GM18517 (cell line): ENCODE data around the gene PROB1.
"Not testable (repeated sequence)": the region's sequence is repeated elsewhere in the genome, so short reads cannot be mapped to it uniquely, and the experiment has no call there.

Experiments
- ATAC-seq: cut with Tn5 transposase; IDR thresholded peaks from one replicate; pipeline ENCODE4 v1.9.1; 2021; ENCODE audit warnings: mild to moderate bottlenecking, moderate library complexity; ENCODE audit not compliant: unreplicated experiment

Gene PROB1

DNA sequence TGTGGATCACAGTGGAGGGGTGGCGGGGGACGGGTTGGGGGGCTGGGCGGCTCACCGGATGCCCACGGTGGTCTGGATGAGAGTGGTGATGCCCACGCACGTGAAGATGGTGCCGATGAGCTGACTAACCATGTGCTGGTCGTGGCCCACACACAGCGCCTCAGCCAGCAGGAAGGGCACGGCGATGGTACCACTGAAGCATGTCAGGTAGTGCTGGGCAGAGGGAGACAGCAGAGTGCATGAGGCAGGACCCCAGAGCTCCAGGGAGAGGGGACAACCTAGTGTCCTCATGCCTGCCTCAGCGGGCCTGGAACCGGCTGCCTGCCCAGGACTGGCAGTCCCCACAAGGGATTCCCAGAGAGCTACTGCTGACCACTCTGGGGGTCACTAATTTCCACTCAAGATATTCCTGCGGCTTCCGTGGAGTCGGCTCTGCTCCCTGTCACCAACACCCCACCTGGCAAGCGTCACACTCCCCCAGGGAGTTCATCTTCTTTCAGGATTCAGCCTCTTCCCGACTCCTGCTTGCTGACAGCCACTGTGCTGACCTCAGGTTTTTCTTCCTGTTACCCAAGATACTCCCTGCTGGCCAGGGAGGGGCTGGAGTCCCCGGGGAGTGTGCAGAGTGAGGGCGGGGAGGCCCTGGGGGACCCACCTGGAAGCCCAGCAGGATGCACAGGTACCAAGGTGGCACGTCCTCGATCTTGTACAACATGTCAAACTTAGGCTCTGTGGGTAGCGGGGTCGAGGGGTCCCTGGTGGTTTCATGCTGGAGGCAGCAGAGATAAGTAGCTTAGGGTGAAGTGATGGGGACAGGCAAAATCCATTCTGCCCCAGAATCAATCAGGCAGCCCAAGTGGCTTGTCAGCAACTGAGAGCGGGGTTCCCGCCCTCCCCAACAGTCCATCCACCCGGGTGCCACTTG is 12.8 kb downstream of the PROB1 start:
- ATAC-seq = no peak

- ATAC-seq = no peak
These were observed 15.1 kb downstream of the PROB1 start for GRCh38 chr5:139379626-139380449.

- no peak for ATAC-seq
These were observed 16.0 kb downstream of the PROB1 start for GRCh38 chr5:139378941-139379361.

DNA sequence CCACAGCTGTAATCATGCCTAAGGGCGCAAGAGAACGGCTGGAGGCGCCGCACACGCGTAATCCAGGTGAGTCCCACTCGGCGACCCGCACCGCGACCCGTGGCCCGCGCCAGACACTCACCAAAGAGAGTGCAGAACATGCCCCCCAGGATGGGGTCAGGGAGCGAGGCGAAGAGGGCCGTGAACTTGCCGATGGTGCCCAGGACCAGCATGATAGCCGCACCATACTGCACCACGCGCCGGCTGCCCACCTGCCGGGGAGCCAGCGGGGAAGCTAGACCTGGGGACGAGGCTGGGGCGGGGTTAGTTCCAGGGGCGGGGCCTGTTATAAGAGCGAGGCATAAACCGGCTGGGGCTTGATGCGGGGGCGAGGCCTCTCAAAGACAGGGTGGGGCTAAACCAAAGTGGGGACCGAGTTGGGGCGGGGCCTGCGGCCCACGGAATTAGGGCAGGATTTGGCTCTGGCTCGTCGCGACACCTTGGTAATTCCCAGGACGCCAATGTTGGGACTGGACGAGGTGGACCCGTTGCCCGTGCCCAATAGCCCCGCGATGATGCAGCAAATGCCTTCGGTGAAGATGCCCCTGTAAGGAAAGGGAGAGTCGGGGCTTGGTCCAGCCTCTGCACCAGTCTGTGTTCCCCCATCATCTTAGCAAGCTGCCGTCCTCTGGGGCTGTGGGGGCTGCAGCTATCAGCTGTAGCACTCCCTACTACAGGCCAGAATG is 16.6 kb downstream of the PROB1 start:
- no peak for ATAC-seq

- ATAC-seq = no peak
These were observed 17.7 kb downstream of the PROB1 start for GRCh38 chr5:139377226-139377625.

DNA sequence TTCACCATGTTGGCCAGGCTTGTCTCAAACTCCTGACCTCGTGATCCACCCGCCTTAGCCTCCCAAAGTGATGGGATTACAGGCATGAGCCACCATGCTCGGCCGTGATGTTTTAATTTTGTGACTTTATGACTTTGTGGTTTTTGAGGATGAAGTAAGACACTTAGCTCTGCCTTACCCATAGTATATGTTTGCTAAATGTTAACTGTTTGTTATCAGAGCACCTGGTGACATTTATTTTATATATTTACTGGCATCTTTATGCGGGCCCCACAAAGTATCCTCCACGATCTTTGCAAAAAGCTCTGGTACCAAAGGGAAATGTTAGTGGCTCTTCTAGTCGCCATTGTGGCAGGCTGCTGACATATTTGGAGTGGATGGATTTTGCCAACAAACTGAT is 18.5 kb downstream of the PROB1 start:
- no peak for ATAC-seq

- no peak for ATAC-seq
These were observed 20.0 kb downstream of the PROB1 start for GRCh38 chr5:139374909-139375308.

DNA sequence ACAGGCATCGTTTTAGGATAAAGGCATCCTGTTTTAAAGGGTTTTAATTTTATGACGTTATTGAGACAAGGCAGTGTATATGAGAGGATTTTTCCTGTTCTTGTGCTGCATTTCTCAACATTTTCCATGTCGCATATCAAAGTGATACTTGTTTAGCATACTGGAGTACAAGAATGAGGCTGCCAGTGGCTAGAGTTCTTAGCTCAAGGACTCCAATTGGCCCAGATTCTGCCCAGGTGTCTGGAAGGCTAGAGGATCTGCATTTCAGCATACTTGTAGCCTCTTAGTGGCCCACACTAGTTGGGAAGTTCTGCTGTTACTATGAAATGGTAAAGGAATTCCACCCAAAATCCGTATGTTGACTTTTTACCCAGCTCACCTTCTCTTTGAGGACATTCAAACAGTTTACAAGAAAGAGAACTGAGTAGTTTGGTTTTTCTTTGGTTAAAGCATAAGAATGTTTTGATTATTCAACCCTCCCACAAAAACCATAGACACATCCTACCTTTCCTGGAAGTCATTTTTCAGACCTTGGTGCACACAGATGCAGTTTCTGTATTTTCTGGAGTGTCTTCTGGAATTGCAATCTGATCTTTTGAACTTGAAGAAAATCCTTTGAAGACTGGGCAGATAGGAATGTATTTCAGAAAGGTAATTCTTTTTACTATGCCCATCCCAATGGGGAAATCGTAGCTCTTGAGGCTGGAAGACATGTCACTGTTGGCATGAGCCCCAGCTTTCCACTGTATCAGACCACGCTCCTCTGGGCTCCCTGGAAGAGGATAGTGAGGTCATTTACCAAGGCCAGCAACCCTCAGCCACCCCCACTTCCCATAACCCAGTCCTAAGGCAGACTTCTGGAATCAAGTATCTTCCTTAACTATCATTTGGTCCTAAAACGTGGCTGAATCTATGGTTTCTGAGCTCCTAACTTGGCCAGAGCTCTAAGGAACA is 23.1 kb downstream of the PROB1 start:
- ATAC-seq = no peak

- ATAC-seq = no peak
These were observed 25.7 kb downstream of the PROB1 start for GRCh38 chr5:139369181-139369580.

DNA sequence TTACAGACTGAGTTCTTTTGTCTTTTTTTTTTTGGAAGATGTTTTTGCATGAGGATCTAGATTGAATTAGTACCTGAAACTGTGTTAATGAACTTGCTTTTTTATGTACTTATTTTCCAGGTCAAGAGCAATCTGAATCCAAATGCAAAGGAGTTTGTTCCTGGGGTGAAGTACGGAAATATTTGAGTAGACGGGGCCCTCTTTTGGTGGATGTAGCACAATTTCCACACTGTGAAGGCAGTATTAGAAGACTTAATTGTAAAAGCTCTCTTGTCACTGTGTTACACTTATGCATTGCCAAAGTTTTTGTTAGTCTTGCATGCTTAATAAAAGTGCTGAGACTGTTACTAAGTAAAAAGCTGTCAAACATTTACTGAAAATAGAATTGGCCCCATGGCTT is 26.3 kb downstream of the PROB1 start:
- no peak for ATAC-seq

GRCh38 chr5:139364466-139364865 is 30.4 kb downstream of the PROB1 start:
- no peak for ATAC-seq

GRCh38 chr5:139363937-139364336 is 31.0 kb downstream of the PROB1 start:
- no peak for ATAC-seq

DNA sequence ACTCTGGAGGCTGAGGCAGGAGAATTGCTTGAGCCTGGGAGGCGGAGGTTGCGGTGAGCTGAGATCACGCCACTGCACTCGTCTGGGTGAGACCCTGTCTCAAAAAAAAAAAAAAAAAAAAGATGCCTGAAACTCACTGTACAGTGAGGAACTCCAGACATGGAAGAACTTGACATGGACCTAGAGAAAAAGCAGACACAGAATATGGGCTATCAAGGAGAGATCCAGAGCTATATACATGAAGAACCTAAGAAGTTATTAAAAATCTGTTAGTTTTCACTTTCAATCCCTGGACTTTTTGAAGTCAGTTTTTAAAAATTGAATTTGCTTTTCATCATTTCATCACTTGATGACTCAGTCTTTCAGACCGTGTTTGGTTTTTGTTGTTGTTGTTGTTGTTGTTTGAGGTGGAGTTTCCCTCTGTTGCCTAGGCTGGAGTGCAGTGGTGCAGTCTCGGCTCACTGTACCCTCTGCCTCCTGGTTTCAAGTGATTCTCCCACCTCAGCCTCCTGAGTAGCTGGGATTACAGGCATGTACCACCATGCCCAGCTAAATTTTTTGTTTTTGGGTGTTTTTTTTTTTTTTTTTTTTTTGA is 33.0 kb downstream of the PROB1 start:
- ATAC-seq = no peak

DNA sequence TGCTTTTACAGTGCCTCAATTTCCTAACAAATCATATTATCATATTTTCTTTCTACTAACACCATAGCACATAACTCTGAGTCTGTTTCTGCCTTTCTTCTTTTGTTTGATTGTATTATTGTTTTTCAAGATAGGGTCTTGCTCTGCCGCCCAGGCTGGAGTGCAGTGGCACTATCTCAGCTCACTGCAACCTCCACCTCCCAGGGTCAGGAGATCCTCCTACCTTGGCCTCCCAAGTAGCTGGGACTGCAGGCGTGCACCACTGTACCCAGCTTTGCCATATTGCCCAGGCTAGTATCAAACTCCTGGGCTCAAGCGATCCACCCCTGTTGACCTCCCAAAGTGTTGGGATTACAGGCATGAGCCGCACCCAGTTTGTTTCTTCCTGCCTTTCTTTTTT is 34.5 kb downstream of the PROB1 start:
- no peak for ATAC-seq

DNA sequence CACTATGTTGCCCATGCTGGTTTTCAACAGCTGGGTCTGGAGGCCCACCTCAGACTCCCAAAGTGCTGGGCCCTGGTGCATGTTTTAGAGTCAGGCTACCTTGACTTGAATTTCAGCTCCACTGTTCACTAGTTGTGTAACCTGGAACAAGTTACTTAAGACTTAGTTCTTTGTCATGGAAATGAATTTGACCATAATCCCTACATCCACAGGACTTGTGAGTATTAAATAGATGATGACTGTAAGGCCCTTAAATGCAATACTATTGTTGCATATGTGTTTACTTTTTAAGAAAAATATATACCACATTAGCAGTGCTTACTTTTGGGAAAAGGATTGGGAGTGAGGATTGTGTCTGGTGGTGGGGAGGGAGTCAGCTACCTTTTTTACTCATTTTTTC is 36.8 kb downstream of the PROB1 start:
- ATAC-seq = no peak

DNA sequence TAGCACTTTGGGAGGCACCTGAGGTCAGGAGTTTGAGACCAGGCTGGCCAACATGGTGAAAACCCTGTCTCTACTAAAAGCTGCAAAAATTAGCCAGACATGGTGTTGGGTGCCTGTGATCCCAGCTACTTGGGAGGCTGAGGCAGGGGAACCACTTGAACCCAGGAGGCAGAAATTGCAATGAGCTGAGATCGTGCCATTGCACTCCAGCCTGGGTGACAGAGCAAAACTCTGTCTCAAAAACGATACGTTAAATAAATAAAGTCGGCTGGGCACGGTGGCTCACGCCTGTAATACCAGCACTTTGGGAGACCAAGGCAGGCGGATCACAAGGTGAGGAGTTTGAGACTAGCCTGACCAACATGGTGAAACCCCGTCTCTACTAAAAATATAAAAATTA is 39.0 kb downstream of the PROB1 start:
- not testable (repeated sequence) for ATAC-seq

DNA sequence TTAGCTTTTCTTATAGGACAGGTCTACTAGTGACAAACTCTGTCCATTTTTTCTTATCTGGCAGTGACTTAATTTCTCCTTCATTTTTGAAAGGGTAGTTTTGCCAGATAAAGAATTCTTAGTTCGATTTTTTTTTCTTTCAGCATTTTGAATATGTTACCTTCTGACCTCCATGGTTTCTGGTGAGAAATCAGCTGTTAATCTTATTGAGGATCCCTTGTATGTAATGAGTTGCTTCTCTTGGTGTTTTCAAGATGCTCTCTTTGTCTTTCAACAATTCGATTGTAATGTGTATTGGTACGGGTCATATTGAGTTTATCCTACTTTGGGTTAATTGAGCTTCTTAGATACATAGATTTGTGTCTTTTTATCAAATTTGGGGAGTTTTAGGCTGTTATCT is 40.7 kb downstream of the PROB1 start:
- no peak for ATAC-seq

DNA sequence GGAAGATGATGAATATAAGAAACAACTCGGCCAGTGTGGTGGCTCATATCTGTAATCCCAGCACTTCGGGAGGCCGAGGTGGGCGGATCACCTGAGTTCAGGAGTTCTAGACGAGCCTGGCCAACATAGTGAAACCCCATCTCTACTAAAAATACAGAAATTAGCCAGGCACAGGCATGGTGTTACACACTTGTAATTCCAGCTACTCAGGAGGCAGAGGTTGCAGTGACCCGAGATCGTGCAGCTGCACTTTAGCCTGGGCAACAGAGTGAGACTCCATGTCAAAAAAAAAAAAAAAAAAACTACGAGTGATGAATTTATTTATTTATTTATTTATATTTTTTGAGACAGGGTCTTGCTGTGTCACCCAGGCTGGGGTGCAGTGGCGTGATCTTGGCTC is 47.0 kb downstream of the PROB1 start:
- ATAC-seq = not testable (repeated sequence)

DNA sequence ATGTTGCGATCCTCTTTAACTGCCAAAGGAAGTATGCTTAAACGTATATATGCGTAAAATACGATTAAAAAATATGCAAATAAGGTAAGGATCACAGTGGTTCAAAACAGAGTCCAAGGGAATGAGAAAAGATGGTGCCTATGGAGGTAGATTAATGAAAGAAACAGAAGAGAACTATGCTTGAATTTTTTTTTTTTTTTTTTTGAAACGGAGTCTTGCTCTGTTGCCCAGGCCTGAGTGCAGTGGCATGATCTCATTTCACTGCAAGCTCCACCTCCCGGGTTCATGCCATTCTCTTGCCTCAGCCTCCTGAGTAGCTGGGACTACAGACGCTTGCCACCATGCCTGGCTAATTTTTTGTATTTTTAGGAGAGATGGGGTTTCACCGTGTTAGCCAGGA is 49.5 kb downstream of the PROB1 start:
- not testable (repeated sequence) for ATAC-seq

DNA sequence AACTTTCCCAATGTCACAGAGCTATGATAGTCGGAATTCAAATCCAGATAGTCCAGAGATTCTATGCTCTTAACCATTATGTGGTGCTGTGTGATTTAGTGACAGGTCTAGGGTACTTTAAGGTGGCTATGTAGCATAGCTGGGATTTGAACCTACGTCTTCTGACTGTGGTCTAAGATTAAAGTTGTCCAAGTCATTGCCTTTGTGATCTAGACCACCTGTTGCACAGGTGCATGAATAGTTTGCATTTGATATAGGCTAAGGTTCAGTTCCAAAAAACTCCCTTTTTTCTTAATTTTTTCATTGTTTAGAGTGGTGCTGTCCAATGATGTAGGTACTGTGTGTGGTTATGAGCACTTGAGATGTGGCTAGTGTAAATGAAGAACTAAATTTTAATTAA is 50.7 kb downstream of the PROB1 start:
- no peak for ATAC-seq
